Activated gamma-delta T cell treated with anti-CD3 and anti-CD28 coated beads, Interleukin-2, amount 50 U/mL, for 16 hours (primary cell): ENCODE measurements around the gene STK10.
"Not testable (repeated sequence)": the region's sequence is repeated elsewhere in the genome, so short reads cannot be mapped to it uniquely, and the experiment has no call there.

Experiments used
- DNase-seq: peaks from one replicate; pipeline ENCODE4 v3.0.0-alpha.2; 2020; ENCODE audit warnings: low read depth

STK10 gene

GRCh38 chr5:172051643-172052339 is 136.2 kb downstream of the STK10 start:
- no peak for DNase-seq

- DNase-seq, result no peak
These were observed 137.9 kb downstream of the STK10 start for GRCh38 chr5:172050080-172050479.

DNA sequence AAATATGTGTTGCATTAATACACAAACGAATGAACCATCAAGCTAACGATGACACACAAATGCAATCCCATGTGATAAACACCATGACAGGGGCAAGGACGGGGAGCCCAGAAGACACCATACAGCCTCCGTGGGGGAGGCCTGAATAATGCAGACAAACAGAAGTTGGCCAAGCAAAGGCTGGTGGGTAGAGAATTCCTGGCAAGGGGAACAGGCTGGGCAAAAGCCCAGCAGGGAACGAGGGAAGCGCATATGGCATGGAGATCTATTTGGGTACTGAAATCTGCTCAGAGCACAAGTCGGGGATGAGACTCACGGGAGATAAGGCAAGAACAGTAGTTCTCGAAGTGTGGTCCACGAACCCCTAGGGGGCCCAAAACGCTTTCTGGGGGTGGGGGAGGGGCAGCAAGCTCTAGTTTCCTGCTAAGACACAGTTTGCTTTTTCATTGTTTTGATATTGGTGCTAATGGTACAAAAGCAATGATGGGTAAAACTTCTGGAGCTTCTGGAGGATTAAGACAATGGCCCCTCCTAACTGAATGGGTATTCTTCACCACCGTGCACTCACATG is 138.7 kb downstream of the STK10 start:
- no peak for DNase-seq

GRCh38 chr5:172048539-172049101 is 139.4 kb downstream of the STK10 start:
- DNase-seq, result no peak

DNA sequence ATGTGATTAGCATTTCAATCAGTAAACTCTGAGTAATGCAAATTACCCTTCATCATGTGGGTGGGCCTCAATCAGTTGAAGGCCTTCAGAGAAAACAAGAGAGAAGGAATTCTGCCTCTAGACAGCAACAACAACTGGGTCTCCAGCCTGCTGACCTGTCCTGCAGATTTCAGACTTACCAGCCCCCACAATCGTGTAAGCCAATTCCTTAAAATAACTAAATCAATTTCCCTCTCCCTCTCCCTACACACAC is 139.9 kb downstream of the STK10 start:
- DNase-seq, result no peak

DNA sequence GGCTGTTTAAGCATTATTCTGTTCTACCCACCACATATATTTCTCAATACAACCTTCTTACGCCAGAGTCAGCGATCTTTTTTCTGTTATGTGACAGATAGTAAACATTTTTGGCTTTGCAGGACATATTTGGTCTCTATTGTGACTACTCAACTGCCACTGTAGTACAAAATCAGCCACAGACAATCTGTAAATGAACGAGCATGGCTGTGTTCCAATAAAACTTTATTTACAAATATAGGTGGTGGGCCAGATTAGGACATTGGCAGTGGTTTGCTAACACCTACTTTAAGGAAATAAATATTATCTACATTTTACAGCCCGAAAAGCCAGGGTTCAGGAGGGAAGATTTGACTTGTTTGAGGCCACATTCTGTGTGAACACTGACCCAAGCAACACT is 141.4 kb downstream of the STK10 start:
- DNase-seq, result no peak

DNA sequence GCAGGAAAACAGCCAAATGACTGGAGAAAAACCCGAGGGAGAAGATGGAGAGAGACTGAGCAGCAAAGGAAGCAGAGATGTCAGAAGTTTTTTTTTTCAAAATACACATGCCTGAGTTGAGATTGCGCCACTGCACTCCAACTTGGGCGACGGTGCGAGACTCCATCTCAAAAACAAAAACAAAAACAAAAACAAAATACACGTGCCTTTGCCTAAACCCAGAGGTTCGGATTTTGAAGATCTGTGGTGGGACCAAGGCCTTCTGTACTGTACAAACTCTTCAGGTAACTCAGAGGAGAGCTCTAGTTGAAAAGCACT is 142.8 kb downstream of the STK10 start:
- DNase-seq, result no peak

GRCh38 chr5:172044631-172045314 is 143.3 kb downstream of the STK10 start:
- DNase-seq, result no peak

- DNase-seq, result no peak
These were observed 144.2 kb downstream of the STK10 start for GRCh38 chr5:172043865-172044264.

DNA sequence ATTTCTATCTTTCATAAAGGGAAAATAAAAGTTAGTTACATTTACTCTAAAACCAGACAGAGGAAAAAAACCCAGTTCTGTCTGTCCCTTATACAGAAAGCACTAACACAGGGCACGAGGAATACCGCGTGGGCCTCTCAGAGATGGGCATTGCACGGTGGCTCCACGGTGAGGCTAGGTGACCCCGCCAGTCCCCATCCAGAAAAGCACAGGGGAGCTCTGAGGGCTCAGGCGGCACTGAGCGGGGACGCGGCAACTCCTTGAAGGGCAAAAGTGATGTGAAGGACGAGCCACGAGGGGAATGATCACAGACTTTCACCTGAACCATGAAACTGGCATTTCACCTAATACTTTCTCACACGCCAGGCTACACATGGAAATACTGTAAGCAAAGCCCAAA is 145.8 kb downstream of the STK10 start:
- DNase-seq, result no peak

GRCh38 chr5:172038167-172038566 is 149.9 kb downstream of the STK10 start:
- no peak for DNase-seq

DNA sequence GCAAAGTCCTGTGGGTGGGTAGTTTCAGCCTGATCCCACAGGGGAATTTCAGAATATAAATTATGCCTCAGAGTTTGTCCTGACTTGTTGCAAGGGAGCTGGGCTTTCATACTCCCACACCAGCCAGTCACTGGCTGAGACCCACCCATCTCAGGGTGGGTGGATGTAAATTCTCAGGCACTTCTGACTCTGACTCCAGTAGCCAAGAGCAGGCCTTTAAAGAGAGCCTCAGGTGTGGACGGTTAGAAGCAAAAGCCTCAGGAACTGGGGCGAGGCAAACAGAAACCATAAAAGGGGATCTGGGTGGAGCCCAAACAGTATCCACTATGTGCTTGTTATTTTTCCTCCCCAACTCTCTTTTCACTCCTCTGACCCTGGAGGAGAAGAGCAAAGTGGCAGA is 153.0 kb downstream of the STK10 start:
- no peak for DNase-seq

DNA sequence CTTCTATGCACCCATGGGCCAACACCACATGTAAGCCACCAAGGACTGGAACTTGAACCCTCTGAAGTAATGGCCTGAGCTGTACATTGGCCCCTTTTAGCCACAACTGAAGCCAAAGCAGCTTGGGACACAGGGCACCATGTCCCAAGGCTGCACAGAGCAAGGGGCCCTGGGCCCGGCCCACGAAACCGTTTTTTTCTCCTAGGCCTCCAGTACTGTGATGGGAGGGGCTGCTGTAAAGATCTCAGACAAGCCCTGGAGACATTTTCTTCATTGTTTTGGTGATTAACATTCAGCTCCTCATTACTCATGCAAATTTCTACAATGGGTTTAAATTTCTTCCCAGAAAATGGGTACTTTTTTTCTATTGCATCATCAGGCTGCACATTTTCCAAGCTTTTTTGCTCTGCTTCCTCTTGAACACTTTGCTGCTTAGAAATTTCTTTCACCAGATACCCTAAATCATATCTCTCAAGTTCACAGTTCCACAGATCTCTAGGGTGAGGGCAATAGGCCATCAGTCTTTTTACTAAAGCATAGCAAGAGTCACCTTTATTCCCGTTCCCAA is 156.0 kb downstream of the STK10 start:
- no peak for DNase-seq

GRCh38 chr5:172029876-172030275 is 158.1 kb downstream of the STK10 start:
- DNase-seq, result no peak

- no peak for DNase-seq
These were observed 159.9 kb downstream of the STK10 start for GRCh38 chr5:172028167-172028566.

DNA sequence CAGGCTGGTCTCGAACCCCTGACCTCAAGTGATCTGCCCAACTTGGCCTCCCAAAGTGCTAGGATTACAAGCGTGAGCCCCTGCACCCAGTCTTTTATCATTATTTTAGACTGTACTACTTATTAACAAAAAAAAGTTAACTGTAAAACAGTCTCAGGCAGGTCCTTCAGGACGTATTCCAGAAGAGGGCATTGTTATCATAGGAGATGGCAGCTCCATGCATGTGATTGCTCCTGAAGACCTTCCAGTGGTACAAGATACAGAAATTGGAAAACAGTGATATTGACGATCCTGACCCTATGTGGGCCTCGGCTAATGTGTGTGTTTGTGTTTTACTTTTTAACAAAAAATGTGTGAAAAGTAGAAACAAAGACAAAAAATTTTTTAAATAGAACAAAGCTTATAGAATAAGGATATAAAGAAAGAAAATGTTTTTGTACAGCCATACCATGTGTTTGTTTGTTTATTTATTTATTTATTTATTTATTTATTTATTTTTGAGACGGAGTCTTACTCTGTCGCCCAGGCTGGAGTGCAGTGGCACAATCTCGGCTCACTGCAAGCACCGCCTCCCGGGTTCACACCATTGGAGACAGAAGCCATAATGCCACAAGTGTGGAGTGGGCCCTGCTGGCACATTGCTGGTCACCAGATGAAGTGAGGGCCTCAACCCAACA is 167.8 kb downstream of the STK10 start:
- DNase-seq, result not testable (repeated sequence)

DNA sequence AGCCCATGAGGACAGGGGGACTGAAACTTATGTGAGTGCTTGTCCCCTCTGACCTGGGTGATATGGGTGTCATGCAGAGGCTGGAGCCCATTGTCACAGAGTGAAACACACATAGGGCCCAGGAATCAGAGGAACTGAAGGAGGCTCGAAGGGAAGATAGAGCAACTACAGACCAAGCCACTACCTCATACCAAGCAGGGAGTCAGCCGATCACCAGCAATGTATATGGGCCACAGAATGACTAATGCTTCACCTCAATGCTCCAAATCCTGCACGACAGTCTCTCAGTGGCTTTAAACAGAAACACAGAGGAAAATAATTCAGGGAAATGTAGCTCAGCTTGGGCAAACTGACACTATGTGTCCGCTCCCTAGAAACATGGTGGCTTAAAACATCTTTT is 172.7 kb downstream of the STK10 start:
- no peak for DNase-seq

- DNase-seq, result no peak
These were observed 177.7 kb downstream of the STK10 start for GRCh38 chr5:172010278-172010677.

DNA sequence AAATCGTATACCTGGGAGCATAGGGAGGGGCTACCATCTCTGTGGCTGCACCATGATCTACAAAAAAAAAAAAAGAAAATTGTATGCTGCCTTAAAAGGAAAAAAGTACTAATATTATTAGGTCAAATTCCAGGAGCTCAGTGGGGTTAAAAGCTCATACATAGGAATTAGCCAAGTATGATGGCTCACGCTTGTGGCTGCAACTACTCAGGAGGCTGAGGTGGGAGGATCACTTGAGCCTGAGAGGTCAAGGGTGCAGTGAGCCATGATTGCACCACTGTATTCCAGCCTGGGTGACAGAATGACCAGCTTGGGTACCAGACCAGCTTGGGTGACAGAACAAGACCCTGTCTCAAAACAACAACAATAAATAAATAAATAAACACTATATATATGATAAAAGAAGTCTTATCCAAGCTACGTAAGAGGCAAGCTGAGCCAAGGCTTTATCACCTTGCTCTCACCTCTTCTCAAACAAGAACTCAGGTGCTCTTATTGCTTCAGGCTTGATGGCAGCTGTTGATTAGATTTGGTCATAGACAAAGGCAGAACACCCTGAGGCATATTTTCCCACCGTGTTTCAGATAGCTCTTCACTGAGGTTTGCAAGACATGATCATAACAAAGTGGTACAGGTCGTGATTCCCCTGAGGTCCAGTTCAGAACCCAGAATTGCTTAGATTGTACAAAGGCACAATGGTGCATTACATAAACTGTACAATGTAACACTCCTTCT is 178.3 kb downstream of the STK10 start:
- DNase-seq, result no peak

DNA sequence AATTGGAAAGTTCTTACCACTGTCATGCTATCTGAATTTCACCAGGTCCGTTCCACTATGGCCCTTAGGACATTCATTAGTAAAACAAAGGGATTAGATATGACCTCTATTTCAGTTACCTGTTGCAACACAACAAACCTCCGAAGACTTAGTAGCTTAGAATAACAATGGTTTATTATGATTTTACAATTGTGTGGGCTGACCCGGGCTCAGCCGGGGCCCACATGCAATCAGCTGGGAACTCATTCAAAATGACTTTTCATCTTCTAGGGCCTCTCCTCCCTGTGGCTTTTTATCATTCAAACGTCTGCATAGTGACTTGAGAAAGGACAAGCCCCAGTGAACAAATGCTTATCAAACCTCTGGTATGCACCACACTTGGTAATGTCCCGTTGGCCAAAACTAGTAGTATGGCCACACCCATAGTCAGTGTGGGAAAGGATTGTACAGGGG is 179.3 kb downstream of the STK10 start:
- no peak for DNase-seq

DNA sequence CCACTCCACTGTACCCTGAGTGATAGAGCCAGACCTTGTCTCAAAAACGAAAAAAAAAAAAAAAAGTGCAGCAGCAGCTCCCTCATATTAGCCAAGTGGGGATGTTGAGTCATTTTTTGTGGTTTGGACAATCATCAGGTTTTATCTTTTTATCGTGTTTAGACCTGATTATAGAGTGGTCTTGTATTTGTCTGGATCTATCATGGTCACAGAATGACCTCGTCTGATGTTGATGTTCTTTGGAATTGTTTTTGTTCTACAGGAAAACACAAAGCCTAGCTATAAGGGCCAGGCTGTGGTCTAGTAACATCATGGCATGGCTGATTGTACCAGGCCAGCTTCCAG is 179.9 kb downstream of the STK10 start:
- no peak for DNase-seq
